Nephron progenitor cell (in vitro differentiated cells): ENCODE data around the gene CAPZB.

Experiments
- DNase-seq: peaks from one replicate; pipeline ENCODE4 v3.0.0; 2021
- H3K27ac Mint-ChIP-seq: 2 replicates; pipeline ENCODE4 v1.8.0; 2021; ENCODE audit warnings: mild to moderate bottlenecking, moderate library complexity, mixed read lengths
- H3K27me3 Mint-ChIP-seq: 2 replicates; pipeline ENCODE4 v1.8.0; 2021; ENCODE audit warnings: mild to moderate bottlenecking, low read depth, mixed read lengths; ENCODE audit not compliant: poor library complexity
- H3K36me3 Mint-ChIP-seq: 2 replicates; pipeline ENCODE4 v1.8.0; 2021; ENCODE audit warnings: low read depth, mixed read lengths
- H3K4me1 Mint-ChIP-seq: 2 replicates; pipeline ENCODE4 v1.8.0; 2021; ENCODE audit warnings: mixed read lengths
- H3K4me3 Mint-ChIP-seq: 2 replicates; pipeline ENCODE4 v1.8.0; 2021; ENCODE audit warnings: mild to moderate bottlenecking, moderate library complexity, mixed read lengths
- H3K9me3 Mint-ChIP-seq: 2 replicates; pipeline ENCODE4 v1.8.0; 2021; ENCODE audit warnings: mild to moderate bottlenecking, moderate library complexity, mixed read lengths
- CTCF ChIP-seq: fragments of 200-600 bp; sonication (generic); IDR thresholded peaks from 2 replicates; pipeline ENCODE4 v1.5.0; 2021; ENCODE audit warnings: antibody characterized with exemption

CAPZB gene

GRCh38 chr1:19347533-19348172 is 137.7 kb downstream of the CAPZB start:
- Mint-ChIP-seq H3K27me3 (peaks cover 2% of the 10 kb centered on the region), H3K36me3 (peaks cover 22% of the 10 kb centered on the region), H3K4me3 (no peak overlapping the region), H3K27ac (no peak overlapping the region), H3K9me3 (no peaks in the 10 kb centered on the region), H3K4me1 (peaks cover 16% of the 10 kb centered on the region)
- DNase-seq, result no peak
- no peak for TF ChIP-seq CTCF

GRCh38 chr1:19346026-19346425 is 139.3 kb downstream of the CAPZB start:
- no peak for TF ChIP-seq CTCF
- DNase-seq, result no peak
- Mint-ChIP-seq H3K9me3 (no peaks in the 10 kb centered on the region), H3K4me3 (no peak overlapping the region), H3K36me3 (peaks cover 16% of the 10 kb centered on the region), H3K27me3 (peaks cover 2% of the 10 kb centered on the region), H3K27ac (no peak overlapping the region), H3K4me1 (peaks cover 16% of the 10 kb centered on the region)

GRCh38 chr1:19345391-19345790 is 139.9 kb downstream of the CAPZB start:
- Mint-ChIP-seq H3K4me3 (no peak overlapping the region), H3K27ac (no peak overlapping the region), H3K27me3 (peaks cover 2% of the 10 kb centered on the region), H3K4me1 (peaks cover 18% of the 10 kb centered on the region), H3K36me3 (peaks cover 21% of the 10 kb centered on the region), H3K9me3 (no peaks in the 10 kb centered on the region)
- no peak for DNase-seq
- TF ChIP-seq CTCF, result no peak

GRCh38 chr1:19344831-19345230 is 140.5 kb downstream of the CAPZB start:
- no peak for TF ChIP-seq CTCF
- H3K9me3 Mint-ChIP-seq, result no peaks in the 10 kb centered on the region
- H3K4me1 Mint-ChIP-seq, result peaks cover 18% of the 10 kb centered on the region
- H3K36me3 Mint-ChIP-seq, result peaks cover 18% of the 10 kb centered on the region
- H3K27ac Mint-ChIP-seq, result no peak overlapping the region
- H3K4me3 Mint-ChIP-seq, result no peak overlapping the region
- DNase-seq, result no peak
- H3K27me3 Mint-ChIP-seq, result peaks cover 2% of the 10 kb centered on the region

- Mint-ChIP-seq H3K27me3 (peaks cover 2% of the 10 kb centered on the region), H3K9me3 (no peaks in the 10 kb centered on the region), H3K4me3 (no peak overlapping the region), H3K27ac (no peak overlapping the region), H3K36me3 (peaks cover 18% of the 10 kb centered on the region), H3K4me1 (peaks cover 20% of the 10 kb centered on the region)
- TF ChIP-seq CTCF, result peak; percentile 79
- peak; percentile 73 for DNase-seq
Observed at GRCh38 chr1:19344372-19344810, 140.9 kb downstream of the CAPZB start.
